Measurements from ENCODE around the gene RUBCNL.

DNA sequence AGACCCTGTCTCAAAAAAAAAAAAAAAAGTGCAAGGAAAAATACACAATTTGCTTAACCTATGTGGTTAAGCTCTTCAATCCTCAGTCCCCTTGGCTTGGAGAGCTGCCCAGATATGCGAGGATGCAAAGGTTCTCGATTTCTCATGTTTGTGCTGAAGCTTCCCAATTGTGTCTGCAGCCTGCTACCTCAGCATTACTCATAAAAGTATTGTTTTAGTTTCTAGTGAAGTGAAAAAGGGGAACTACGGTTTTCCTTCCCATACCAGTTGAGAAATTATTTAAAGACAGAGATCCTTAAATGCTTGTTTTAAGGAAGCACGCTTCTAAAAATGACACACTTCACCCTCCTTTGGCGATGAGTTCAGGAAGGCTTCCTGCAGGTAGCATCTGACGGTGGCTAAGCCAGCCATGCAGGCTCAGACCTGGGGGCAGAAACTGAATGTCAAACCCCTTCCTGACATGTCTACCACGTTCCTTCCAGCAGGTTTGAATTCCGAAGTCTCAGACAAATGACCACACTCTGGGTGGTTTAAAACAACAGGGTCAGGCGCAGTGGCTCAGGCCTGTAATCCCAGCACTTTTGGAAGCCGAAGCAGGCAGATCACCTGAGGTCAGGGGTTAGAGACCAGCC is 47.9 kb downstream of the RUBCNL start:
- TF ChIP-seq, protein P1, sequence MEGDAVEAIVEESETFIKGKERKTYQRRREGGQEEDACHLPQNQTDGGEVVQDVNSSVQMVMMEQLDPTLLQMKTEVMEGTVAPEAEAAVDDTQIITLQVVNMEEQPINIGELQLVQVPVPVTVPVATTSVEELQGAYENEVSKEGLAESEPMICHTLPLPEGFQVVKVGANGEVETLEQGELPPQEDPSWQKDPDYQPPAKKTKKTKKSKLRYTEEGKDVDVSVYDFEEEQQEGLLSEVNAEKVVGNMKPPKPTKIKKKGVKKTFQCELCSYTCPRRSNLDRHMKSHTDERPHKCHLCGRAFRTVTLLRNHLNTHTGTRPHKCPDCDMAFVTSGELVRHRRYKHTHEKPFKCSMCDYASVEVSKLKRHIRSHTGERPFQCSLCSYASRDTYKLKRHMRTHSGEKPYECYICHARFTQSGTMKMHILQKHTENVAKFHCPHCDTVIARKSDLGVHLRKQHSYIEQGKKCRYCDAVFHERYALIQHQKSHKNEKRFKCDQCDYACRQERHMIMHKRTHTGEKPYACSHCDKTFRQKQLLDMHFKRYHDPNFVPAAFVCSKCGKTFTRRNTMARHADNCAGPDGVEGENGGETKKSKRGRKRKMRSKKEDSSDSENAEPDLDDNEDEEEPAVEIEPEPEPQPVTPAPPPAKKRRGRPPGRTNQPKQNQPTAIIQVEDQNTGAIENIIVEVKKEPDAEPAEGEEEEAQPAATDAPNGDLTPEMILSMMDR (IDR thresholded peaks at IDR 0.05), result no peak
- TF ChIP-seq POLR2AphosphoS5 (IDR thresholded peaks at IDR 0.05), result no peak
